Stimulated activated CD4-positive, alpha-beta T cell treated with anti-CD3 and anti-CD28 coated beads, Interleukin-15, amount 100 ng/mL, for 48 hours (primary cell): ENCODE results near the gene ZCCHC7.
"Not testable (repeated sequence)": the region's sequence is repeated elsewhere in the genome, so short reads cannot be mapped to it uniquely, and the experiment has no call there.

Experiments used
- DNase-seq, 2 donors: peaks; one replicate each; pipeline ENCODE4 v3.0.0-alpha.2; 2020; ENCODE audit warnings: low read depth in 2 of 2

The ZCCHC7 gene

DNA sequence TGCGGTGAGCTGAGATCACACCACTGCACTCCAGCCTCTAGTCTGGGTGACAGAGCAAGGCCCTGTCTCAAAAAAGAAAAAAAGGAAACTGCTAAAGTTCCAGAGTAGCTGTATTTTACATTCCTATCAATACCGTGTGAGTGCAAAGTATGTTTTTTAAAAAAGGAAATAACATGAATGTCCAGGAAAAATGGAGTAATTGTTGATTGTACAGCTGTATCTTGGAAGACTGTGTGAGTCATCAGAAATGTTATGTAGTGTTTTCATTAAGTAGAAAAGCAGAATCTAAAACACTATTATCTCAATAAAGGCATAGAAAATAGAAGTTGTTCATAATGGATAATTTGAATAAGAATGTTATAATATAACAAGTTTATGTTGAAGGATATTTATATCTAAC, 53.9 kb downstream of the ZCCHC7 start:
- no peak for DNase-seq

DNA sequence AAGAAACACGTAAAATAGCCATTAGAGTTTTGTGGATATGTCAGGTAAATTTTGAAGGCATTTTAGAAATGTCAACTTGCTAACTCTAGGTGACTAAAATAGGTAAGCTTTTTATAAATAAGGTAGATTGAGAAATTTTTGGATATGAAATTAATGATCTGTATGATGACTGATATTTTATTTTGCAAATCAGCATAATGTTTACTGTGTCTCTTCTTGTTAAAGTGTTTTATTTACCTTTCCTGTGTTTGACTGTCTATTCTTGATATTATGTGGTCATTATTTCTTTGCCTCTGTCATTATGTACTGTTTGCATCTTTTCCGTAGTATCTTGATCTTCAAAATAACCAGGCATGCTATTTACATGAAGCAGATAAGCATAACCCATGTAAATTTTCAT, 58.4 kb downstream of the ZCCHC7 start:
- no peak for DNase-seq

GRCh38 chr9:37179576-37179975, 59.2 kb downstream of the ZCCHC7 start:
- DNase-seq: no peak

- DNase-seq: no peak
These were observed 59.8 kb downstream of the ZCCHC7 start for GRCh38 chr9:37180138-37180537.

DNA sequence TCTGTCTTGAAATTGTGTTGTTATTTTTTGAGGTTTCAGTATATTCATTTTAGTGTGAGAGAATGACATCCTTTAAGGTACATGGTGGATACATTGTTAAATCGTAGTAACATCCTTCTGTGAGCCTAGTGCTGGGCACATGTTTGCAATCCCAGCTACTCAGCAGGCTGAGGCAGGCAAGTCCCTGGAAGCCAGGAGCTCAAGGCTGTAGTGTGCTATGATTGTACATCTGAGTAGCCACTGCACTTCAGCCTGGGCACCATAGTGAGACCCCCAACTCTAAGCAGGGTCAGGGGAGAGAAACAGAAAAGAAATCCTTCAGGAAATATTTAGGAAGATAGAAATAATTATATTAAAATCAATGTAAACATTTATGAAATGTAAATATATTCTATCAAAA, 62.3 kb downstream of the ZCCHC7 start:
- DNase-seq: no peak

- DNase-seq: no peak
These were observed 64.8 kb downstream of the ZCCHC7 start for GRCh38 chr9:37184905-37185867.

DNA sequence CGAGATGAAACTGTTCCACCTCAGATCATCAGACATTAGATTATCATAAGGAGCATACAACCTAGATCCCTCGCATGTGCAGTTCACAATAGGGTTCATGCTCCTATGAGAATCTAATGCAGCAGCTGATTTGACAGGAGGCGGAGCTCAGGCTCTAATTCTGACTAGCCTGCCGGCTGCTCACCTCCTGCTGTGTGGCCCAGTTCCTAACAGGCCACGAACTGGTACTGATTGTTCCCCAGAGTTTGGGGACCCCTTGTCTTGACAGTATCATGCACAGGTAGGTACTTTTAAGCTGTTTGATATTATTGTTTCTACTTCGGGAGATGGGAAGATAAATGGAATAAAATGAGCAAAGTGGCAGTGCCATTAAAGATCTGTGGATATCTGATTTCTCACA, 66.9 kb downstream of the ZCCHC7 start:
- DNase-seq: peak in 1 of 2 donors; percentile 2

DNA sequence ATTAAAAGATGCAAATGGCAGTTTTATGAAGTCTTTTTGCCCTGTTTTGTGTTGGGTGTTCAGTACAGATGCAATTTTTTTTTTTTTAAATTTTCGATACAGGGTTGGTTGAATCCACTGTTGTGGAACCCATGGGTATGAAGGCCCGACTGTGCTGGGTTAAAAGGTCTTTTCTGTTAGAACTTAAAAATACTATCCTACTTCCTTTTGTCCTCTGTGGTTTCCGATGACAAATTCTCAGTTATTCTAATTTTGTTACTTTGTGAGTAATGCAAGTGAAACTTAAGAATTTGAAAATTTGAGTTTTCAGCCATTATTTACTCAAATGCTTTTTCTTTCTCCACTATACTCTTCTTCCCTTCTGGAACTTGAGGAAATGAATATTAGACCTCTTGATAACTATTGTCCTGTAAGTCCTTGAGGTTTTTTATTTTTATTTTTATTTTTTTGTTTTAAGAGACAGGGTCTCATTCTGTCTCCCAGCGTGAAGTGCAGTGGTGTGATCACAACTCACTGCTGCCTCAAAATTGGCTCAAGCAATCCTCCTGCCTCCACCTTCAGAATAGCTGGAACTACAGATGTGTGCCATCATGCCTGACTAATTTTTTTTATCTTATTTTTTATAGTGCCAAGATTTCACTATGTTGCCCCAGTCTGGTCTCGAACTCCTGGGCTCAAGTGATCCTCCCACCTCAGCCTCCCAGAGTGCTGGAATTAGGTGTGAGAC, 67.5 kb downstream of the ZCCHC7 start:
- no peak for DNase-seq

- DNase-seq: not testable (repeated sequence)
These were observed 70.4 kb downstream of the ZCCHC7 start for GRCh38 chr9:37190739-37191138.

- no peak for DNase-seq
These were observed 71.2 kb downstream of the ZCCHC7 start for GRCh38 chr9:37191403-37192089.

DNA sequence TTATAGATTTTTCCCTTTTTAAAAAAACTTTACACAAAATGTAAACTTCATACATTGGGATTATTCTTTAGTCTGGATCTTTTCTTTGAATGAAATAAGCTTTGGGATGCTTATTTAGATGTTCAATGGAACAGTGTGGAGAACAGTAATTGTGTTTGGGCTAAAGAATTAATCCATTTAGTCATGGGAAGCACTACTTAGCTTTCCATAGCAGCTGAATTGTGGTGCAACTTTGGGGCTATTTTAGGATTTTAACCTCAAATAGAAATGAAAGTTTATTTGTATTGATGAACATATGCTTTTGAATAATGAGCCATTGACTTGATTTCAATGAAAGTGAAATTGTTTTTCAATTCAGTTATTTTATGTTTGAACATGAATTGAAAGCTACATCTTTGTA, 72.4 kb downstream of the ZCCHC7 start:
- DNase-seq: no peak

GRCh38 chr9:37197158-37198038, 77.0 kb downstream of the ZCCHC7 start:
- DNase-seq: no peak

- DNase-seq: no peak
These were observed 77.8 kb downstream of the ZCCHC7 start for GRCh38 chr9:37198039-37198729.

GRCh38 chr9:37198831-37199230, 78.5 kb downstream of the ZCCHC7 start:
- no peak for DNase-seq

- no peak for DNase-seq
These were observed 80.1 kb downstream of the ZCCHC7 start for GRCh38 chr9:37200433-37201005.

DNA sequence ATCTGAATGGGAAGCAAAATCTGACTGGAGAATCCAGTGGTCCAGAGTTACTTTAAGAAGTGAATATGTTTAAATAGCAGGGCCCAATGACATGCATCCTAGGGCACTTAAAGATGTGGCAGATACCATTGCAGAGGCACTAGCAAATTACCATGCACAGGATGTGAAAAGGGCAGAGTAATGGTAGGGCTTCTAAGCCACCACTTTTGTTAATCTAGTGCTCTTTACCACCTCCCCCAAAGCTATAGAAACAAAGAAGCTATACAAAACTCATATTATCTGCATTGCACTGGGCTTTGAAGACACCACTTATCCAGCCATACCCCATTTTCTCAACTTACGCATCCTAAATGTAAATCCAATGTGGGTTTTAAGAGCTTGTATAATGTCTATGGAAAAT, 81.2 kb downstream of the ZCCHC7 start:
- no peak for DNase-seq

DNA sequence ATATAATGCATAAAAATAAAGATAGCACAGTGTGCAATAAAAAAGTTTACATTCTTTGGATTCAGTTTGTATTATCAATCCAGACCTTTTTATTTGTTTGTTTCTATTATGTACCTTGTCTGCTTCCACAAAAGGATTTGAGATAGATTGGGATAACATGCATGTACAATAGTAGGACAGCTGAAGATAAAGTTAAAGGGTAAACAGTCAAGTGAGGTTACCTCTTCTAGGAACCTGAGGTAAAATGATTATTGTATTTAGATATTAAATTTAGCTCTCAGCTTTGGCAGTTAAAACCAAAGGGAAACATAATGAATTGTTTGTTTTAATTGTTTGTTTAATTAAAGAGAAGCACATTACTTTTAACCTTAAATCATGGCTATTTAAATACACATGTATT, 81.7 kb downstream of the ZCCHC7 start:
- DNase-seq: no peak

GRCh38 chr9:37203456-37203855, 83.1 kb downstream of the ZCCHC7 start:
- not testable (repeated sequence) for DNase-seq

- DNase-seq: no peak
These were observed 85.8 kb downstream of the ZCCHC7 start for GRCh38 chr9:37206121-37206620.
